HG02840 (cell line): ENCODE measurements around the gene PRKG1.
"Not testable (repeated sequence)": the region's sequence is repeated elsewhere in the genome, so short reads cannot be mapped to it uniquely, and the experiment has no call there.

Experiments used
- ATAC-seq: cut with Tn5 transposase; IDR thresholded peaks from one replicate; pipeline ENCODE4 v1.9.1; 2021; ENCODE audit warnings: mild to moderate bottlenecking, moderate library complexity, moderate number of reproducible peaks; ENCODE audit not compliant: unreplicated experiment, low FRiP score

The PRKG1 gene

DNA sequence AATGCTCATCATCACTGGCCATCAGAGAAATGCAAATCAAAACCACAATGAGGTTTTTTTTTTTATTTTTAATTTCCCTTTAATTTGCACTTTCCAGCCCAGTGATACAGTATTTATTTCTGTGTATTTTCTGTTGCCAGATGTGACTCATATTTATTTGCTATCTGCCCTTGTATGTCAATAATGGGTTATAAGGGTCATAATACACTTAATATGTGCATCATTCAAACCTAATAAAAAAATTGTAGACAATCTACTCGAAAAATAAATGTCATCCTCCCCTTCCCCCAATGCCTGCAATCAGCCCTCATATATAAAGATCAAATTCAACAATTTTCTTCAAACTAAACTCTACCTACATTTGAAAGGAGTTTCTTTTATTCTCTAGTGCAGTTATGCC is 470.6 kb downstream of the PRKG1 start:
- no peak for ATAC-seq

DNA sequence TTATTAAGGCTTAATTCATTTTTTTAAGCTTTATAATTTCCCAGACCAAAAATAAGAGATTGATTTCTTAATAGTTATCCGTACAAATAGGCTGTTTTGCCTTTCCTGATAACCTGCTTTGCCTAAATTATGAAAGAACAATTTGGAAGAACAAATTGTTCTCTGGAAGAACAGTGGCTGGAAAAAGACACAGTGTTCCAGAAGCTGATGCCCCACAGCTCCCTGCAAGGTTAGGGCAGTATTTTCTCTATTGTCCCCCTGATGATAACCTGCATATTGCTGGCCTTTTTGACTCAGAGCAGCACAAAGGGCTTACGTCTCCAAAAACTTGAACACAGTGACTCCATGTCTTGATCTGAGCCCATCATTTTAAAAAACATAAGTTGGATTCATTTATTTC is 473.7 kb downstream of the PRKG1 start:
- ATAC-seq = no peak

DNA sequence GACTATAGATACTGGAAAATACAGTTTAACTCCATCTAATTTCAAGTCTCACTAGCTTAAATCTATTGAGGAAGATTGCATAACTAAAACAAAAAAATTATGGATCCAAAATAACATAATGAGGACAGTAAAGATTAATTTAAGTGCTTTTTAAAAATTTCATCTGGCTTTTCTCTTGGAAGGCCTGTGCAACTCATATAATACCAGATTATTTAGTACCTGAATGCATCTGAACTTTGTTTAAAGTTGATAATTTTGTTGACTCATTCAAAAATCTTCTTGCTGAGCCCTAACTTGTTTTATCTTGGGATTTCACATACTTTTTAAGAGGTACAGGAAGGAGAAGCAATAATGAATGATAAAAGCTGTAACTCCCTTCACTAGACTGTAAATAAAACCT is 478.6 kb downstream of the PRKG1 start:
- ATAC-seq = no peak

DNA sequence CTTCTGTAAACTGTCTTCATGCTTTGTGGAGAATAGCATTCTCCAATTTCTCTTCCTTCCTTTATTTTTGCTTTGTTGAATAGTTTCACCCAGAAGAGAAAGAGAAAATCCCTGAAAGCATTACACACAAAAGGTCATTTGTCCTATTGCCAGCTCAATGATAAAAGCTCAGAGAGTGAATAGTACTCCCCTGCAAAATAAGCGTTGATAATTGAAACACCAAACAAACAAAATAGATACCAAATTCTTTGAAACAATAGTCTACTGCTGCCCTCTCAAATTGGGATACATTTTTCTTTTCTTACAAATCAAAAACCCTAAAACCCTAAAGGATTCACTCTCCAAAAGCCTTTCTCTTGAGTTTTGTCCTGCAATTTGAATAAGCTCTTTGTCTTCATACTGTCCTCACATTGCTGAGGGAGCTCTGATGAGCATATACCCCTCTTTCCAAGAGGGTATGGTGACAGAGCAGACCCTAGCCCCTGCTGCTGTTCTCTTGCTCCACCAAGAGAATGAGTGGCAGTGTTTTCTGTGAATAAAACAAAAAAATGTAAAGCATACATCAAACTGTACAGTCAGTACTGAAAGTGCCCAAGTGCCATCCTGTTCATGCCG is 490.7 kb downstream of the PRKG1 start:
- ATAC-seq = no peak

DNA sequence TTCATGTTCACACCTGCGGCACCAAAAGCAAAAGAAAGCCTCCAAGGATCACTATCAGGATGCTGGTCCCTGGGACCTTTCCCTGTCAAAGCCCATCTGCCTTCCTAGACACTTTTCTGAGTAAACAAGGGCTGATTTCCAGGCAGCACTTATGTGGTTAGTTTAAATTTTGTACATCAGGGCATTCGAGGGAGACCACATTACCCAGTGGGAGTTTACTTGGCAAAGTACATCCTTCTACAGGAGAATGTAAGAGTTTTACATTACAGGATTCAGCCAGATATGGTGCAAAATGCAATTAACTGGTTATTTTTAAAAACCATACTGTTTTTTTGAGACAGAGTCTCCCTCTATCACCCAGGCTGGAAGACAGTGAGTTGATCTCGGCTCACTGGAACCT is 493.0 kb downstream of the PRKG1 start:
- no peak for ATAC-seq

DNA sequence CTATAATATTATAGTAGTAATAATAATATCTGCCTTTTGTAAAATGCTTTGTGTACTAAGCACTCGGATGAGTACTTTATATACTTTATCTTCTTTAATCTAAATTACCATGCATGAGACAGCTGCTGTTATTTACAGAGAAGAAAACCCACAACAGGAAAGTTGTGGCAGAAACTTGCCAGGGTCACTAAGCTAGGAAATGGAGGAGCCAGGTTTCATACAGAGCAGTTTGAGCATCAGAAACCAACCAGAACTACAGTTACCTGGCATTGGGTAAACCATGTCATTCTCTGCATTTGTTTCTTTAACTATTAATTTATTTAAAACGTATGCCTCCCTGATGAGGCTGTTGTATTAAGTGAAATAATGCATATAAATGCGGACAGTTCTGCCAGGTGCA is 495.2 kb downstream of the PRKG1 start:
- no peak for ATAC-seq

DNA sequence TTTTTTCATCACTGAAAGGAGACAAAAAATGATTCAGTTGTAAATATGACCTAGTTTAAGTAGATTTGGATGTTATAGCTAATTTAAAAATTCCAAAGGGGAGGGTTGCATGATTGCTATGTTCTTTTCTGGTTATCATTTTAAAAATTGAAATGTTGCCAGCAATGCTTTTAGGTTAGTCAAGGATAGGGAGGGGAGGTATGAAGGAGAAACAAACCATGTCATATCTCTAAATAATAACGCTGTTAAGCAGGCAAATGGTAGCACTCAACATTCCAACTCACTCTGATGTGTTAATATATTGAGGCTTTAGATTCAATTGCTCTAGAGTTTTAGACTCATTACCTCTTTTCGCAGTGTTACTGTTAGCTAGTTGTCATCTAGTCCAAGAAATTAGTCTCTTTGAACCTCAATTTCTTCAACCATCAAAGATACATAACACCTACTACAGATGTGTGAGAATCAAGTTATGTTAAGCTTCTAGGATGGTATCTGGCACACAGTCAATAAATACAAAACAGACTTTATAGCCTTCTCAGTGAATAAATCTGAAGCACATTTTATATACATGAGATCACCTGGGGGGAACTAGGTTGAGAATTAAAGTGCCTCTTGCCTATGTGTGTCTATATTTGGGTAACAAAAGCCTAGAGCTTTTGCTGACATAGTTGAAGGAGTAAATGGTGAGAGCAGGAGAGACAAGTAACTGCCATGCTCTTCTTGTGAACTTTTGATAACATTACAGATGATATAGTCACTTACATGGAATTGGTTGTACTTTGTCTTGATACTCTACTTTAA is 500.2 kb downstream of the PRKG1 start:
- ATAC-seq = no peak

DNA sequence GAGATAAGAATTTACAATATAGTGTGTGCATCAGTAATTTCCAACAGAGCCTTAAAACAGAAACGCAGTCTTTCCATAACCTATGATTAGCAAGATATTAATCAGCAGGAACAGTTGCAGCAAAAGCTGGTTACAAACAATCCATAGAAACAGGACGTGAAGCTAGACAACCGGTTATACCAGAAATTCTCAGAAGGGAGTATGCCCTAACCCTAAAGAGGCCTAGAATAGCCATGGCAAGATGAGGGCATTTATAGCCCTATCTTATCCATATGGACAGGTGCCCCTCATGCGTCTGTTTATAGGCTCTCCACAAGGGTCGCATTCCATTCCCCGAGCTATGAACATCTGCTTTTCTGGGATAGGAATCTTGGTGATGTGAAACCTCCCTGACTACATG is 506.9 kb downstream of the PRKG1 start:
- ATAC-seq = not testable (repeated sequence)

DNA sequence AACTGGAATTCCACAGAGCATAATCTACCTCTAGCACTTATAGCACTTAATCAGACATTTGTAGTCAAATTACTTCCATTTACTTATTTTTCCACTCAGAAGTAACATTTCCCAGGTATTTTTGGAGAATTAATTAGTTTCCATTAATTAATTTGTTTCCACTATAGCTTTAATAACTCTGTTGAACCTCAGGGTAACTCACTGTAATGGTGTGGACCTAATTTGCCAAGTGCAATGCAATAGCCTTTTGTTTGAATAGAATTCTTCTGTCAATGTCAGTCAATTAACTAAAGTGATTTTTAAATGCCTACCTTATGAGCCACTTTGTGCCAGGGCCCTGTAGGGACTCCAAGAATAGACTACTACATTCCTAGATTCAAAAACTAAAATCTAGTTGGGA is 509.7 kb downstream of the PRKG1 start:
- no peak for ATAC-seq

DNA sequence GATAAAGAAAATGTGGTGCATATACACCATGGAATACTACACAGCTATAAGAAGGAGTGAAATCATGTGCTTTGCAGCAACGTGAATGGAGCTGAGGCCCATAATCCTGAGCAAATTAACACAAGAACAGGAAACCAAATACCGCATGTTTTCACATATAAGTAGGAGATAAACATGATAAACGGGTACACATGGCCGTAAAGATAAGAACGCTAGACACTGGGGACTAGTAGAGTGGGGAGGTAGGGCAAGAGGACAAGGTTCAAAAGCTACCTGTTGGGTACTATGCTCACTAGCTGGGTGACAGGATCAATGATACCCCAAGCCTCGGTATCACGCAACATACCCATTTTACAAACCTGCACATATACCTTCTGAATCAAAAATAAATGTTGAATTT is 511.5 kb downstream of the PRKG1 start:
- no peak for ATAC-seq

DNA sequence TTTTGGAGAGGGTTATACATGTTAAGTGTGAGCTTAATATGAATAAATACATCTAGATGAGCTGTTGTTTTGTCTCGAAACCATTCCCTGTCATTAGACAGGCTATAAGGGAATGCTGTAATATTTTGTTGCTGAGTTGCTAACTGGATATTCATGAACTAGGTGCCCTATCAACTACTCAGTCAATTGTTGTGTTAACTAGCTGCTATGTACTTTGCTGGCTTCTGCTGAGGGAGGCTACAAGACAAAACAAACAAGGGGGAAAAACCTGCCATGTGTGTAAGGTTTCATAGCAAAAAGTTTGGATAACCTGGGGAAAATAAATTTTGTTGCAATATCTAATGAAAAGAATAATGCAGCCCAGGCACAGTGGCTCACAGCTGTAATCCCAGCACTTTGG is 514.7 kb downstream of the PRKG1 start:
- ATAC-seq = no peak

DNA sequence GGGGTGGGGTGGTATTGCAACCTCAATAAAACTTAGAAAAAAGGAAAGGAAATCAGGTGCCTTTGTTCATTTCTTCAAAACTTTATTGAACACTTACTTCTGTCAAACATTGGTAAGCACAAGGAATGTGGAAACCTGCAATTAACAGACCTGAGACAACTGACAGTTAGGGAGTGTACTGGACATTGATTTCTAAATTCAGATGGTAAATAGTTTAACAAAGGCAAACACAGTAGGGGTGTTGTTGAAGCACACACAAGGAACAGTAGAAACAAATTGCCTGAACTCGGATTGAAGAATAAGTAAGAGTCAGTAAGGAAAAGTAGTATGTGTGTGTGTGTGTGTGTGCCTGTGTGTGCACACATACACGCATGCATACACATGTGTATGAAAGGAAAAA is 516.5 kb downstream of the PRKG1 start:
- no peak for ATAC-seq

DNA sequence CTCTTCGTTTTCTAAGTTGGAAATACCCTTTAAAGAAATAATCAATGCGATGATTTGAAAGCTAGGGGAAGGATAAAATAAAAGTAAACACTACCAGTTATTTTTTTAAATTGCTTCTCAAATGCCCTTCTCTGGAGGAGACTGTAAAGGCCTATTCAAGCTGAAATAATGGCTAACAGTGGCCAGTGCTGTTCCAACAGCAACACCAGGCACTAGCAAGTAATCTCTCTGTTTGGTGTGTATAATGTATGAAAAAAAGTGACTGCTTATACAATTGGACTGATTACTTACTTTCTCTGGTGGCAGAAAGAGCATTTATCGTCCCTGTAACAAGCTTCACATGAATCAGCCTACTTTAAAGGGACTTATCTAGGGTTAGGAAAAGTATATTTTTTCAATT is 522.4 kb downstream of the PRKG1 start:
- no peak for ATAC-seq

DNA sequence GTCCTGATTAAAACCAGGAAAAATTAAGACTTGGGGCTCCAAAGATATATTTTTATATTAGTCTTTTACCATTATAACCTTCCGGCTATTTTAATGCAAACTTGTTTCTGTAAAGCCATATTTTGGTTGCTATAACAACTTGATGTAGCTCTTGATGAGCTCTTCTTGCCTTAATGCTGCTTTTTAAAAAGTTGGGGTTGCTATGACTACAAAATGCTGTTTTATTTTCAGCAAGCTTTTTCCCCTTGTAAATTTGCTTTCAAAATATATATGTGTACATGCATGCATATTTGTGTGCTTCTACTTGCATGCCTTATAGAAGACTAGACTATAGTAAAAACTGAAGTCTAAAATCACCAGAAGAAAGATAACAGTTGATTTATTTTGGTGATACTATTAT is 525.4 kb downstream of the PRKG1 start:
- no peak for ATAC-seq

DNA sequence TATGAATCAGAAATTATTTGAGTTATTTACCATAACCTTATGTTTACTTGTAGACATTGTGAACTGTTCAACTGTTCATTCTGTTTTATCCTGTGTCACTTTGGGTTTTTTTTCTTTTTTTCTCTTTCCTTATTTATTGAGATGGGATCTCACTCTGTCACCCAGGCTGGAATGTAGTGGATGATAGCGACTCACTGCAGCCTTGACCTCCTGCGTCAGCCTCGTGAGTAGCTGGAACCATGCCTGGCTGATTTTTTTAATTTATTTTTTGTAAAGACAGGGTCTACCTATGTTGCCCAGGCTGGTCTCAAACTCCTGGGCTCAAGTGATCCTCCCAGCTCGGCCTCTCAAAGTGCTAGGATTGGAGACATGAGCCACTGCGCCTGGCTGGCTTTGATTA is 528.0 kb downstream of the PRKG1 start:
- ATAC-seq = no peak

DNA sequence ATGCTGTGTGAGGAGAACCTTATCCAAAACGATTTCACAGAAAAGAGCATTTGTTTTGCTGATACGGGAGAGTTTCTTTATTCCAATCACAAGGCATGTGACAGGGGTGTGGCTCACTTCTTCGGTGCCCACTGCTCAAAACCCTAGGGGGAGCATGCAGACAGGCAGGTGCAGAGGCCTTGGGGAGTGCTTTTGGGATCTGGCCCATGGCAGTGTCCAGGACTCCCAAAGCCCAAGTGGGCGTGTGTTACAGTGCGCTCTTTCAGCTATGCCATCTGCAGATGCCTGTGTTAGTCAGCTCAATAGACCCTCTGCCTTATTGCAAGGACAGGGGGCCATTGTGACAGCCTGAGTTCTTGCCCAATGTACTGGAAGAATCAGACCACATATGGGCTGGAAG is 530.3 kb downstream of the PRKG1 start:
- no peak for ATAC-seq

DNA sequence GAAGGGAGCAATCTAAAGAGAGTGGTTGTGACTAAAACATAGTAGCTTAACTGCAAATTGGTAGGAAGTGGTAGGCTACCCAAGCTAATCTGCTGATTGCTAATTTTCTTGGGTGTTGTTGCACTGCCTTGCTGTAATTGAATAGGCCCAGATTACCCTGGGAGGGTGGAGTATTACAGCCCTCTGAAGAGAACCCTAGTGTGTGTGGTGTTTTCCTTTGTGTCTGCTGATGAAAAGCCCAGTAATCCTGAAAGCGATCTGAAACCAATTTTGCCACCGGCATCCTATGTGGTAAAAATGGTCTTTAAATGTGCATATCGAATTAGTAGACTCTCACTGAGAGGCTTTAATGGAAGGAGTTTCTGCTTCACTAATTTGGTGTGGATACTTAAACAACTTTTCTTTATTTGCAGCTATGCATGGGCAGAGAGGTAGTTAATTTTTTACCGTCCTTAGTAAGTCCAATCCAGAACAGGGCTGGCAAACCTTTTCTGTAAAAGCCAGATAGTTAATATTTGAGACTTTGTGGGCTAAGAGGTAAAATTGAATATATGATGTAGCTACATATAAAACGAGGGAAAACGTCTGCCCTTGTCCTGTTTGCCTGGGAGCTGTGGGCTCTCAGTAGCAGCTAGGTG is 532.7 kb downstream of the PRKG1 start:
- no peak for ATAC-seq

DNA sequence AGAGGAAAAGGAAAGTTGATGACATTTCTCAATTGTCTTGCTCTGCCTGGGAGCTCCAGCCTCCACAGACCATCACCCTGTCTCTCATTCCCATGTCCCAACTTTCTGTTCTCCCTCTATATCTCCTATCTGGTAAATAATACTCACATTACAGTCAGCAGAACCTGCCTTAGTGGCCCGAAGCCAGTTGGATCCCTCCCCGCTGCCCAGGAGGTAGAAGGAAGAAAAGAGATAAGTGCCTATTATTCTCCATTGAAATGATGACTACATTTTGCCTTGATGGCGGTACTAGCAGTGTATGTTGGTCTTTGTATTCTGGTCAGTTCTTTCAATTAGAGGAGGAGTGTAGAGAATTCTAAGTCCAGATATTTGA is 533.2 kb downstream of the PRKG1 start:
- no peak for ATAC-seq

DNA sequence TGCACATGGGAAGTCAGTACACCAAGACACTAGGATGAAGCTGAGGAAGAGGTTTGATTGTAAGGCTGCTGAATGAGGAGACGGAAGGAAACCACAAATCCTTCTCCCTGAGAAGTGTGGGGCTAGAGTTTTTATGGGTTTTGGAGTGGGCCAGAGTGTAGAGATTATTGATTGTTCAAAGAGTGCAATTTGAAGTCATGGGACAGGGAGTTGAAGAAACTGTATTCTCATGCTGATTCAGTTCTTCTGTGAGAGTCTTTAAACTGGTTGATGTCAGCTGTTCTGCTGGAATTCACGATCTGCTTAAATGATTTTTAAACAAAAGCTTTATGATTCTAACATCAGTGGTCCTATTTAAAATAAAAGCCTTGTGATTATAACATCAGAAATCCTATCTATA is 533.9 kb downstream of the PRKG1 start:
- no peak for ATAC-seq

DNA sequence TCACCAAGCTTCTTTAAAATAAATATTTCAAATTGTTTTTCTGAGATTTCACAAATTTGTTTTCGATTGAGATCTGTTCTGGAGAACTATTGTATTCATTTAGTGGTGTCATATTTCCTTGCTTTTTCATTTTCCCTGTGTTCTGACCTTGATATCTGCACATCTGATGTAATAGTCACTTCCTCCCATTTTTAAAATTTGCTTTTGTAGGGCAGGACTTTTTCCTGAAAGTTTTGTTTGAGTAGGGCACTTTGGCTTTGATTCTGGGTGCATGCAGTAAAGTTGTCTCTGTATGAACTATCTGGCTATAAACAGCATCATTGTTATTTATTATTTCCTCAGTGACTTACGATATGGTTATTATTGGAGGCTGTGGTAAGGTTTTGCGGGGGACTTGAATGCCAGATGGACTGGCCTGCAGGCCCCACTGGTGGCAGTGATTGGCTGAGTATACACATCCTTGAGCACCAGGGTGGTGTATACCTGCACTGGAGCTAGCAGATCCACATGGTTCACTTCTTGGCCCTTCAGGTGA is 541.5 kb downstream of the PRKG1 start:
- ATAC-seq = no peak

DNA sequence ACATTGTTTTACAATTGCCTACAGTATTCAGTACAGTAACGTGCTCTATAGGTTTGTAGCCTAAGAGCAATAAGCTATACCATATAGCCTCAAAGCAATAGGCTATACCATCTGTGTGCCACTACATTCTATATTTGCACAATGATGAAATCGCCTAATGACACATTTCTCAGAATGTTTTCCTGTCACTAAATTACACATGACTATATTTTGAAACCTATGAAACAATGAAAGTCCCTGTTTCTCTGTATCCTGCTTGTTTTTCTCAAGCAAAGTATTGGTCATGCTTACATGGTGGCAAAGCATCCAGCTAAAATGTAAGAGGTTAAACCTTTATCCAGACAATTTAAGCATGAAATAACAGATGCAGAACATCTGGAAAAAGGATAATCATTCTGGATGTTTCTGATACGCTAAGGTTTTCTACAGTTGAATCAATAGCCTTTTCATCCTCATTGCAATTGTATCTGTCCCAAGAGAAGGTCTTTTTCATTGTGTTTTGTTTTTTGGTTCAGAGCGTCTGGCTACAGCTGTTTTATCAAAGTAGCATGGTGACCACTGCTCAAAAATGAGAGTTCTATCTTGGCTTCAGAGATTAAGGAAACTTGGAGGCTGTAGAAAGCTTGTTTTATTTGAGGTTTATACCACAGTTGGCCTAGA is 543.4 kb downstream of the PRKG1 start:
- ATAC-seq = no peak
